Rectal smooth muscle tissue (tissue), 1 donor: ENCODE data around the gene ALG12.

ENCODE experiments used
- H3K27ac ChIP-seq: one replicate; pipeline ENCODE4 v1.7.0; 2013; ENCODE audit warnings: low read depth, low read length, inconsistent platforms
- H3K27me3 ChIP-seq: one replicate; pipeline ENCODE4 v1.7.0; 2013; ENCODE audit warnings: low read length; ENCODE audit not compliant: control insufficient read depth, insufficient read depth
- H3K36me3 ChIP-seq: one replicate; pipeline ENCODE4 v1.7.0; 2013; ENCODE audit warnings: low read length; ENCODE audit not compliant: control insufficient read depth, insufficient read depth
- H3K4me1 ChIP-seq: one replicate; pipeline ENCODE4 v1.7.0; 2013; ENCODE audit warnings: low read length; ENCODE audit not compliant: control insufficient read depth, insufficient read depth
- H3K4me3 ChIP-seq: one replicate; pipeline ENCODE4 v1.7.0; 2013; ENCODE audit warnings: low read length
- H3K9ac ChIP-seq: one replicate; pipeline ENCODE4 v1.7.0; 2013; ENCODE audit warnings: low read length

The ALG12 gene

DNA sequence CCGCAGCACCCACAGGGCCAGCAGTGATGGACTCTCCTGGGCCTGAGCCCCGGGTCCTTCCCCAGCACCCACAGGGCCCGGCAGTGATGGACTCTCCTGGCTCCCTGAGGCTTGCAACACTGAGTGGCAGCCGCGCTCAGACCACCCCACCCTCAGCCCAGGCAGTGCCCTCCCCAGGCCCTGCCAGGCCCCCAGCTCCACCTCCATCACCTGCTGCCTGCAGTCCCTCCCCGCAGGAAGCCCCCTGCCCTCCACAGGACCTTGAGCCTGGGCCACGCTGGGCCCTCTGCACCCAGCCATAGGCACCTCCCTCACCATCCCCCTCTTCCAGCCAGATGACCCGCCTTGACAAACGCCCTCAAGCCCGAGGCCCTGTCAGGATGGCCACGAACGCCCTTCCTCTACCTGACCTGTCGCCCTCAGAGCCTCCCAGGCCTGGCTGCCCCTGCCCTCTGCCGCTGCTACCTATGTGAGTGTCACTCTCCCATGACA is 11.4 kb downstream of the ALG12 start:
- H3K36me3 ChIP-seq = peaks cover 28% of the 10 kb centered on the region
- H3K27ac ChIP-seq = no peak overlapping the region
- no peaks in the 10 kb centered on the region for H3K4me1 ChIP-seq
- no peaks in the 10 kb centered on the region for H3K27me3 ChIP-seq
- H3K4me3 ChIP-seq = no peak overlapping the region
- no peak overlapping the region for H3K9ac ChIP-seq

DNA sequence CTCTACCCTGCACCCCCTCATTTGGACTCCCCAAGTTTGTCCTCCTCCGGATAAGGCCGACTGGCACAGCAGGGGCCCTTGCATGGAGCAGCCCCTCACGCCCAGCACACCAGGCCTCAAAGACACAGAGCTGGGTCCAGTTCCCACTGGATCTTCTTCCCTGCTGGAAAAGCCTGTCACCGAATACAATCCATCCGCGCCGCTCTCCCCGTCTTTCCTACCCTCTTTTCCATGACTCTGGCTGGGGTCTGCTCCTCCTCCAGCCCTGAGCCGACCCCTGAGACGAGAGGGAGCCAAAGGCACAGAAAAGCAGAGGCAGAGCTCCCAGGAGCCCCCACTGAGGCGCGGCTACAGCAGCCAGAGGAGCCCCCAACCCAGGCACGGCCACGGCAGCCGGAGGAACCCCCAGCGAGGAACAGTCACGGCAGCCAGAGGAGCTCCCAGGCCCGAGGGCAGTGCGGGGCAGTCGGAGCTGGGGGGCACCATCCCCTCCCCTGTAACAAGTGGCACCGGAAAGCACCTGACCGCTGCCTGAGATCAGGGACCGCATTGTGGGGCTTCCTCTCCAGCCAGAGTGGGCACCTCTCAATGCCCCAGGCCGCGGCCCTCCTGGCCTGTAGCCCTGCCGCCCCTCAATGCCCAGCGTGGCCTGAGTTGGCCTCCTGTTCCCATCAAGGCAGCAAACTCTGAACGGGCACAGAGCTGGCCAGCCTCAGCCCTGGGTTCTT is 12.0 kb downstream of the ALG12 start:
- H3K36me3 ChIP-seq = peaks cover 34% of the 10 kb centered on the region
- H3K27me3 ChIP-seq = no peaks in the 10 kb centered on the region
- no peak overlapping the region for H3K9ac ChIP-seq

GRCh38 chr22:49905465-49905864 is 12.8 kb downstream of the ALG12 start:
- H3K9ac ChIP-seq = no peak overlapping the region
- H3K4me3 ChIP-seq = no peak overlapping the region
- H3K36me3 ChIP-seq = peaks cover 37% of the 10 kb centered on the region
- no peaks in the 10 kb centered on the region for H3K27me3 ChIP-seq
- H3K4me1 ChIP-seq = no peaks in the 10 kb centered on the region
- no peak overlapping the region for H3K27ac ChIP-seq

More for the DNA sequence above, 12.0 kb downstream of the ALG12 start:
- no peaks in the 10 kb centered on the region for H3K4me1 ChIP-seq
- no peak overlapping the region for H3K27ac ChIP-seq
- H3K4me3 ChIP-seq = no peak overlapping the region

- H3K9ac ChIP-seq = no peak overlapping the region
- H3K36me3 ChIP-seq = peaks cover 36% of the 10 kb centered on the region
- H3K4me3 ChIP-seq = no peak overlapping the region
- H3K27me3 ChIP-seq = no peaks in the 10 kb centered on the region
- H3K4me1 ChIP-seq = no peaks in the 10 kb centered on the region
- no peak overlapping the region for H3K27ac ChIP-seq
Measured at GRCh38 chr22:49904040-49904369, 14.2 kb downstream of the ALG12 start.

DNA sequence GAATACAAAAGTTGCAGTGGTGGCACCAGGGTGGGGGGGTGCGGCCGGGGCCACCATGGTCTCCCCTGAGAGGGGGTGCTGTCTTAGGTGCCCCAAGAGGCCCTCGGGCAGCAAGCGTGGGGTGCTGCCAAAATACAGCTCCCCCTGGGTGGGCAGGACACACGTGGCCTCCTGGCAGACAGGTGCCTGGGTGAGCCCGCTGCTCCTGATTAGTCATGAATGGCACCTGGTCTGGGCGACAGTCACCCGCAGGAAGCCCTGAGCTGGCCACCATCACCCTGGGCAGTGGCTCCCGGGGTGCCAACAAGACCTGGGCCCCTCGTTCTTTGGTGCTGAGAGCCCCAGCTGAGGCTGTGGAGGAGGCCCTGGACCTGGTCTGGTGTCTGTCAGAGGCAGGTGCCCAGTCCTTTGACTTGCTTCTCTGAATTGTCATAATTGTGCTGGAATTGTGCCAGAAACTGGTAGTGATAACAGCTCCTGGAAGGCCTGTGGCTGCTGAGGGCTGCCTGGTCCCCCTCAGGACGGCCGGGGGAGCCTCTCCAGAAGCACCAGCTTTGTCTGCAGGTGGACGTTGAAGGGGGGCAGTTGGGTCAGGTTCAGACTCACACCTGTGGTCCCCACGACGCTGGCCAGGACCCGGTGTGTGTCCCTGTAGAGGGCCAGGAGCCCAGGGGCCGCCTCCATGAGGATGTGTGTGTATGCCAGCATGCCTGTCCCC is 14.8 kb downstream of the ALG12 start:
- Histone ChIP-seq H3K4me1 (no peaks in the 10 kb centered on the region), H3K27me3 (no peaks in the 10 kb centered on the region), H3K36me3 (peaks cover 34% of the 10 kb centered on the region), H3K9ac (no peak overlapping the region), H3K27ac (no peak overlapping the region), H3K4me3 (no peak overlapping the region)

DNA sequence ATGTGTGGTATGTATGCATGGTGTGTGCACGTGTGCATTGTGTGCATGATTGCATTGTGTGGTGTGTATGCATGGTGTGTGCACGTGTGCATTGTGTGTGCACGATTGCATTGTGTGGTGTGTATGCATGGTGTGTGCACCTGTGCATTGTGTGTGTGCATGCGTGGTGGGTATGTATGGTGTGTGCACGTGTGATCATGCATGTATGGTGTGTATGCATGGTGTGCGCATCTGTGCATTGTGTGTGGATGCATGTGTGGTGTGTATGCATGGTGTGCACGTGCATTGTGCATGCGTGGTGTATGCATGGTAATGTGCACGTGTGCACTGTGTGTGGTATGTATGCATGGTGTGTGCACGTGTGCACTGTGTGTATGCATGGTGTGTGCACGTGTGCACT is 16.8 kb downstream of the ALG12 start:
- no peak overlapping the region for H3K9ac ChIP-seq
- H3K27ac ChIP-seq = no peak overlapping the region
- H3K27me3 ChIP-seq = no peaks in the 10 kb centered on the region
- H3K4me3 ChIP-seq = no peak overlapping the region
- peaks cover 33% of the 10 kb centered on the region for H3K36me3 ChIP-seq
- H3K4me1 ChIP-seq = no peaks in the 10 kb centered on the region

DNA sequence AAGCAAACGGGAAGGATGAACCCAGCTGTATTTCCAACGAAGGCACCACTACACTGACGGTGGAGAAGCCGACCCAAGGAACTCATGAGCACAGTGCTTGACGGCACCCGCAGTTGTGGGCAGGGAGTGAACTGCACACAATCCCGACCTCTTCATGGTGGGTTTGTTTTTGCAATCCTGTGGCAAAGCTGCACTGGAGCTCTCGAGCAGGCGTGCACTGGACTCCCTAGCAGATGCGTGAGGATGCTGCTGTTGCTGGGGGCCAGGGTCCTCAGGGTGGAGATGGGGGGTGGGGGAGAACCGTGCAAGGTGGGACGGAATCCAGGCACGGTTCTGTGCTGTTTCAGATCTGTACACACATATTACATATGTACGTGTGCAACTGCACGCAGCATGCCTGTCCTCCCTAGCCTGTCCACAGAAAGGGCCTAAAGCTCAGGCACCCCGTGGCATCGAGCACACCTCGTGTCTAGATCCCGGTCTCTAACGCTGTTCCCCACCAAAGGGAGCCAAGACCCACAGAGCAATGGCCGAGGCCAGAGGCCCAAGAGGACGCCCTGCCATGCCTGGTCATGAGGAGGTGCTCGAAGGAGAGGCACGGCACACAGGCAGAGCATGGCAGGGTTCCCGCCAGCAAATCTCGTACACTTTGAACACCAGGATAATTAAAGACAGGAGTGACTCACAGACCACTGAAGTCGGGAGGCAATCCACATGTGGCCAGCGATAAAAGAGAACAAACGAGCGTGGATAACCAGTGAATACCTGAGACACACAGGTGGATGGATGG is 17.6 kb downstream of the ALG12 start:
- H3K4me3 ChIP-seq = no peak overlapping the region
- peaks cover 33% of the 10 kb centered on the region for H3K36me3 ChIP-seq
- no peaks in the 10 kb centered on the region for H3K27me3 ChIP-seq
- no peaks in the 10 kb centered on the region for H3K4me1 ChIP-seq
- no peak overlapping the region for H3K9ac ChIP-seq
- H3K27ac ChIP-seq = no peak overlapping the region

DNA sequence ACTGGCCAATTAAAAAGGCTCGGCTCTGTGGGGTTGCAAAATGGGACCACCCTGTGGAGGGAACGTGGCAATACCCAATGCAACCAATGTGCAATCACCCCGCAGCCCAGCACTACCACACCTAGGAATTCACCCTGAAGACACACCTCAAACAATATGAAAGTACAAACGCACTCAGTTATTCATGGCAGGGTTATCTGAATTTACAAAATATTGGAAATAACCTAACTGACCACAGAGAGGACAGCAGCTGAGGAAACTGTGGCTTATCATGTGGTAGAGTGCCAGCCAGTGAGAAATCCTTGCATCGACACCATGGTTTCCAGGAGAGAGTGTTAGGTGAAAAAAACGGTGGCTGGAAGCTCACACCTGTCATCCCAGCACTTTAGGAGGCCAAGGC is 18.7 kb downstream of the ALG12 start:
- H3K27me3 ChIP-seq = no peaks in the 10 kb centered on the region
- peaks cover 28% of the 10 kb centered on the region for H3K36me3 ChIP-seq
- H3K4me1 ChIP-seq = no peaks in the 10 kb centered on the region

GRCh38 chr22:49897015-49897684 is 21.1 kb downstream of the ALG12 start:
- no peak overlapping the region for H3K4me3 ChIP-seq
- peaks cover 20% of the 10 kb centered on the region for H3K36me3 ChIP-seq
- no peak overlapping the region for H3K27ac ChIP-seq
- H3K9ac ChIP-seq = no peak overlapping the region
- H3K27me3 ChIP-seq = no peaks in the 10 kb centered on the region
- no peaks in the 10 kb centered on the region for H3K4me1 ChIP-seq

More for the DNA sequence above, 18.7 kb downstream of the ALG12 start:
- H3K27ac ChIP-seq = no peak overlapping the region
- no peak overlapping the region for H3K9ac ChIP-seq
- no peak overlapping the region for H3K4me3 ChIP-seq

DNA sequence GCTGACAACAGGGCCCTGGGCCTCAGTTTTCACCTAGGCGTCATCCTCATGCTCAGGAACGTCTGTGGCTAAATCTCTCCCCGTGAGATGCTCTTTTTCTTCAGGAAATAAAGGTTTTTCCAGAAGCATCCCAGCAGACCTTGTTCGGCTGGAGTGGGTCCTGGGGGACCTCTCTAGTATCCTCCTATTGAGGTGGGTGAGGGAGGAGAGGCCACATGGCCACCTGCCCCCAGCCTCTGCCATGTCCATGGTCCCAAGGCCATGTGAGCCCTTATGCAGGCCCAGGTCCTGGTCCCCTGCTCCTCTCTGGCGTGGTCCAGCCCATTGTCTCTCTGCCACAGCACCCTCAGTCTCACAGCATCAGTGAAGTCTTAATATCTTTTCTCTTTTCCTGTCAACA is 22.0 kb downstream of the ALG12 start:
- Histone ChIP-seq H3K4me1 (no peaks in the 10 kb centered on the region), H3K36me3 (peaks cover 10% of the 10 kb centered on the region), H3K4me3 (no peak overlapping the region), H3K27ac (no peak overlapping the region), H3K27me3 (no peaks in the 10 kb centered on the region), H3K9ac (no peak overlapping the region)

GRCh38 chr22:49894322-49895054 is 23.8 kb downstream of the ALG12 start:
- Histone ChIP-seq H3K4me3 (no peak overlapping the region), H3K9ac (no peak overlapping the region), H3K27me3 (no peaks in the 10 kb centered on the region), H3K36me3 (peaks cover 3% of the 10 kb centered on the region), H3K27ac (no peak overlapping the region), H3K4me1 (no peaks in the 10 kb centered on the region)
